GM23248 (cell line): Measurements from ENCODE around the gene TICAM2.

Experiments
- EZH2 ChIP-seq: fragments of 200-600 bp; sonication (generic); IDR thresholded peaks from 2 replicates; pipeline ENCODE4 v1.6.1; 2018; ENCODE audit warnings: antibody characterized with exemption, mild to moderate bottlenecking; ENCODE audit not compliant: insufficient read depth, poor library complexity, severe bottlenecking
- EZH2phosphoT487 ChIP-seq: fragments of 200-600 bp; sonication (generic); IDR thresholded peaks from 2 replicates; pipeline ENCODE4 v1.6.1; 2018; ENCODE audit warnings: antibody characterized with exemption, moderate library complexity, mild to moderate bottlenecking, low read depth; ENCODE audit not compliant: insufficient read depth

- TF ChIP-seq EZH2phosphoT487 (no peak), EZH2 (no peak)
Observed at GRCh38 chr5:115571441-115571878, 30.8 kb downstream of the TICAM2 start.
